H9 (cell line): ENCODE data around the gene ARHGAP10. TPM values are rescaled to one million over a fixed set of nuclear protein-coding genes. Genes with fewer than 3 reads are reported as not detected.

Experiments
- DNase-seq: peaks from one replicate; pipeline ENCODE4 v3.0.0-alpha.2; 2017
- H2AFZ ChIP-seq: one replicate; pipeline ENCODE4 v1.6.1; 2013; ENCODE audit warnings: mild to moderate bottlenecking, low read length, control low read depth, moderate library complexity
- H2AK5ac ChIP-seq: 2 replicates; pipeline ENCODE4 v1.6.1; 2013; ENCODE audit warnings: low read length, control low read depth, mixed read lengths; ENCODE audit not compliant: insufficient read length
- H2BK120ac ChIP-seq: one replicate; pipeline ENCODE4 v1.6.1; 2013; ENCODE audit warnings: low read depth, mild to moderate bottlenecking, low read length, control low read depth, inconsistent platforms; ENCODE audit not compliant: poor library complexity, severe bottlenecking
- H2BK12ac ChIP-seq: 2 replicates; pipeline ENCODE4 v1.6.1; 2013; ENCODE audit warnings: low read length, control low read depth, mixed read lengths, low read depth; ENCODE audit not compliant: insufficient read length
- H2BK15ac ChIP-seq: 2 replicates; pipeline ENCODE4 v1.6.1; 2013; ENCODE audit warnings: low read depth, low read length, control low read depth
- H2BK20ac ChIP-seq: one replicate; pipeline ENCODE4 v1.6.1; 2013; ENCODE audit warnings: low read depth, mild to moderate bottlenecking, low read length, control low read depth, inconsistent platforms; ENCODE audit not compliant: poor library complexity, severe bottlenecking
- H2BK5ac ChIP-seq: 2 replicates; pipeline ENCODE4 v1.6.1; 2013; ENCODE audit warnings: low read length, control low read depth, mixed read lengths; ENCODE audit not compliant: insufficient read length
- H3K14ac ChIP-seq: 2 replicates; pipeline ENCODE4 v1.6.1; 2013; ENCODE audit warnings: low read length, control low read depth; ENCODE audit not compliant: insufficient read depth
- H3K18ac ChIP-seq: 2 replicates; pipeline ENCODE4 v1.6.1; 2013; ENCODE audit warnings: low read depth, mild to moderate bottlenecking, mixed read lengths, low read length, control low read depth; ENCODE audit not compliant: insufficient read length
- H3K23ac ChIP-seq: 2 replicates; pipeline ENCODE4 v1.6.1; 2013; ENCODE audit warnings: low read length, control low read depth, mixed read lengths, low read depth; ENCODE audit not compliant: insufficient read length
- H3K23me2 ChIP-seq: 2 replicates; pipeline ENCODE4 v1.6.1; 2013; ENCODE audit warnings: low read depth, mild to moderate bottlenecking, mixed read lengths, low read length, control low read depth; ENCODE audit not compliant: insufficient read length, poor library complexity, severe bottlenecking
- H3K27ac ChIP-seq: 2 replicates; pipeline ENCODE4 v1.5.1; 2013; ENCODE audit warnings: low read length, control low read depth, mixed read lengths, low read depth; ENCODE audit not compliant: insufficient read length
- H3K27me3 ChIP-seq: 2 replicates; pipeline ENCODE4 v1.6.1; 2013; ENCODE audit warnings: low read length, control low read depth, inconsistent platforms; ENCODE audit not compliant: insufficient read depth
- H3K4ac ChIP-seq: 2 replicates; pipeline ENCODE4 v1.6.1; 2013; ENCODE audit warnings: low read depth, mild to moderate bottlenecking, control low read depth, inconsistent platforms, low read length, moderate library complexity
- H3K4me1 ChIP-seq: 2 replicates; pipeline ENCODE4 v1.6.1; 2013; ENCODE audit warnings: low read length, control low read depth, inconsistent platforms; ENCODE audit not compliant: insufficient read depth
- H3K4me2 ChIP-seq: 2 replicates; pipeline ENCODE4 v1.6.1; 2013; ENCODE audit warnings: low read length, control low read depth, mixed read lengths; ENCODE audit not compliant: insufficient read length, insufficient read depth
- H3K56ac ChIP-seq: 2 replicates; pipeline ENCODE4 v1.6.1; 2013; ENCODE audit warnings: low read depth, mild to moderate bottlenecking, mixed read lengths, low read length, control low read depth; ENCODE audit not compliant: insufficient read length
- H3K79me1 ChIP-seq: 2 replicates; pipeline ENCODE4 v1.6.1; 2013; ENCODE audit warnings: low read depth, mild to moderate bottlenecking, moderate library complexity, low read length, control low read depth, inconsistent platforms; ENCODE audit not compliant: insufficient read depth, poor library complexity, severe bottlenecking
- H3K79me2 ChIP-seq: 2 replicates; pipeline ENCODE4 v1.6.1; 2013; ENCODE audit warnings: low read length, control low read depth, inconsistent platforms; ENCODE audit not compliant: insufficient read depth
- H3K9ac ChIP-seq: 2 replicates; pipeline ENCODE4 v1.6.1; 2013; ENCODE audit warnings: low read length, control low read depth, mixed read lengths; ENCODE audit not compliant: insufficient read length; ENCODE audit errors: extremely low read depth
- H3K9me3 ChIP-seq: one replicate; pipeline ENCODE4 v1.6.1; 2013; ENCODE audit warnings: low read depth, low read length, inconsistent platforms; ENCODE audit not compliant: control insufficient read depth
- H3T11ph ChIP-seq: one replicate; pipeline ENCODE4 v1.6.1; 2013; ENCODE audit warnings: mild to moderate bottlenecking, low read length, control low read depth, inconsistent platforms
- H4K20me1 ChIP-seq: one replicate; pipeline ENCODE4 v1.6.1; 2013; ENCODE audit not compliant: control insufficient read depth, insufficient read length, insufficient read depth
- H4K5ac ChIP-seq: 2 replicates; pipeline ENCODE4 v1.6.1; 2013; ENCODE audit warnings: low read depth, mild to moderate bottlenecking, mixed read lengths, low read length, control low read depth; ENCODE audit not compliant: insufficient read length
- H4K8ac ChIP-seq: replicated peaks from 2 replicates; pipeline ENCODE4 v1.6.1; 2013; ENCODE audit warnings: low read length, control low read depth, mixed read lengths, low read depth; ENCODE audit not compliant: insufficient read length
- H4K91ac ChIP-seq: 2 replicates; pipeline ENCODE4 v1.6.1; 2013; ENCODE audit warnings: low read depth, mild to moderate bottlenecking, moderate library complexity, mixed read lengths, low read length, control low read depth; ENCODE audit not compliant: insufficient read length
- H3K27ac Mint-ChIP-seq, 3 experiments: 2 replicates in 2 of 3; 3 replicates in 1 of 3; pipeline ENCODE4 v1.8.0; 2020 to 2021; ENCODE audit warnings: mixed read lengths in 3 of 3, mild to moderate bottlenecking in 1 of 3, moderate library complexity in 1 of 3
- H3K27me3 Mint-ChIP-seq: 2 replicates; pipeline ENCODE4 v1.8.0; 2021; ENCODE audit warnings: low read depth, mild to moderate bottlenecking, moderate library complexity, mixed read lengths
- H3K36me3 Mint-ChIP-seq, 3 experiments: 2 replicates in 2 of 3; 3 replicates in 1 of 3; pipeline ENCODE4 v1.8.0; 2020 to 2021; ENCODE audit warnings: low read depth in 3 of 3, mixed read lengths in 3 of 3; ENCODE audit not compliant: insufficient read depth in 1 of 3
- H3K4me1 Mint-ChIP-seq, 2 experiments: 2 replicates each; pipeline ENCODE4 v1.8.0; 2020; ENCODE audit warnings: mixed read lengths in 2 of 2
- H3K4me3 Mint-ChIP-seq, 2 experiments: 2 replicates in 1 of 2; 3 replicates in 1 of 2; pipeline ENCODE4 v1.8.0; 2020 to 2021; ENCODE audit warnings: mild to moderate bottlenecking in 2 of 2, mixed read lengths in 2 of 2, moderate library complexity in 1 of 2
- H3K9me3 Mint-ChIP-seq, 2 experiments: 2 replicates in 1 of 2; 3 replicates in 1 of 2; pipeline ENCODE4 v1.8.0; 2020; ENCODE audit warnings: mild to moderate bottlenecking in 2 of 2, mixed read lengths in 2 of 2, moderate library complexity in 1 of 2
- CTCF ChIP-seq: fragments of 200-600 bp; sonication (generic); conservative IDR thresholded peaks from 3 replicates; pipeline ENCODE4 v1.8.0; 2021; ENCODE audit warnings: antibody characterized with exemption, mild to moderate bottlenecking
- WGBS: extraction: QIAGEN DNeasy Blood & Tissue Kit; methylation state at CpG from one replicate; pipeline ENCODE4 v1.1.7; 2013; ENCODE audit warnings: missing lambda C conversion rate, low lambda C conversion rate, mixed read lengths; ENCODE audit not compliant: insufficient read length; ENCODE audit errors: extremely low coverage; 5-methylcytosine and 5-hydroxymethylcytosine counted together
- total RNA-seq: library from RNA; stranded (reverse); gene quantifications from 2 replicates; pipeline ENCODE4 v1.2.1, GENCODE V29; 2021

Gene ARHGAP10
- total RNA-seq, 1 experiment from 2014 or later: 7.8 TPM

DNA sequence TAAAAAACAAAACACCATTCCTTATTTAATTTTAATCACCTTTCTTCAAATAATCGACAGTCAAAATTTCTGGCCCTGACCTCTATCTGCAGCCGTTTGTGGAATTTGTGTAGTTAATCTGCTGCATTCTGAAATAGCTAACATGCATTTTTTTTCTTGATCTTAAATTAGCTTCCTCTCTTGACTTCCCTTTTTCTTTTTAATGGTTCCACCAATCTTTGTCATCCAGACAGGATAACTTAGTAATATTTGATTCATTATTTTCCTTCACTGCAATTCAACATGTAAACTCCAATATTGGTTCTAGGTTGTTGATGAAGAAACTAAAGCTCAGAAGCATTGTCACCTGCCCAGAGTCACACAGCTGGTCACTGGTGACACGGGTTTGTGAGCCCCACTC is 77.3 kb downstream of the ARHGAP10 start:
- DNase-seq: no peak
- H4K91ac ChIP-seq: no peak overlapping the region
- Mint-ChIP-seq H3K36me3 (no peaks in the 10 kb centered on the region), H3K4me3 (no peak overlapping the region), H3K9me3 (no peaks in the 10 kb centered on the region), H3K27me3 (no peaks in the 10 kb centered on the region), H3K27ac (no peak overlapping the region), H3K4me1 (peaks cover 19 to 25% of the 10 kb centered on the region in 2 experiments)
- H2BK5ac ChIP-seq: no peak overlapping the region
- no peak overlapping the region for H2BK120ac ChIP-seq
- no peak overlapping the region for H3T11ph ChIP-seq
- H3K9ac ChIP-seq: no peak overlapping the region
- no peak overlapping the region for H3K27ac ChIP-seq
- TF ChIP-seq CTCF: no peak
- H2AK5ac ChIP-seq: no peak overlapping the region
- no peak overlapping the region for H3K23ac ChIP-seq
- no peak overlapping the region for H4K8ac ChIP-seq
- no peaks in the 10 kb centered on the region for H4K20me1 ChIP-seq
- no peak overlapping the region for H2BK20ac ChIP-seq
- H3K4me1 ChIP-seq: no peaks in the 10 kb centered on the region
- H3K79me2 ChIP-seq: no peaks in the 10 kb centered on the region
- WGBS: 100% methylated on average over 1 of the region's 3 CpGs
- no peaks in the 10 kb centered on the region for H3K27me3 ChIP-seq
- peaks cover 2% of the 10 kb centered on the region for H3K23me2 ChIP-seq
- no peaks in the 10 kb centered on the region for H3K9me3 ChIP-seq
- H4K5ac ChIP-seq: no peak overlapping the region
- no peaks in the 10 kb centered on the region for H3K79me1 ChIP-seq
- no peak overlapping the region for H3K14ac ChIP-seq
- no peak overlapping the region for H3K4me2 ChIP-seq
- no peak overlapping the region for H2AFZ ChIP-seq
- no peak overlapping the region for H3K18ac ChIP-seq
- no peak overlapping the region for H2BK12ac ChIP-seq
- no peak overlapping the region for H3K4ac ChIP-seq
- no peak overlapping the region for H3K56ac ChIP-seq
- no peak overlapping the region for H2BK15ac ChIP-seq
